KOPT-K1 (cell line): ENCODE measurements around the gene HTR1D.
"Not testable (repeated sequence)": the region's sequence is repeated elsewhere in the genome, so short reads cannot be mapped to it uniquely, and the experiment has no call there.

ENCODE experiments used
- H3K27ac ChIP-seq: fragments of 200-600 bp; sonication (generic); 2 replicates; pipeline ENCODE4 v1.5.1; 2016; ENCODE audit warnings: antibody characterized with exemption, mild to moderate bottlenecking, low read depth, low read length; ENCODE audit not compliant: poor library complexity, severe bottlenecking
- H3K36me3 ChIP-seq: fragments of 200-600 bp; sonication (generic); 2 replicates; pipeline ENCODE4 v1.5.1; 2017; ENCODE audit warnings: antibody characterized with exemption, mild to moderate bottlenecking, low read length, moderate library complexity; ENCODE audit not compliant: insufficient read depth
- H3K9me3 ChIP-seq: fragments of 200-600 bp; sonication (generic); 2 replicates; pipeline ENCODE4 v1.5.1; 2017; ENCODE audit warnings: antibody characterized with exemption, low read length, mild to moderate bottlenecking; ENCODE audit not compliant: insufficient read depth, poor library complexity, severe bottlenecking

HTR1D gene, protein sequence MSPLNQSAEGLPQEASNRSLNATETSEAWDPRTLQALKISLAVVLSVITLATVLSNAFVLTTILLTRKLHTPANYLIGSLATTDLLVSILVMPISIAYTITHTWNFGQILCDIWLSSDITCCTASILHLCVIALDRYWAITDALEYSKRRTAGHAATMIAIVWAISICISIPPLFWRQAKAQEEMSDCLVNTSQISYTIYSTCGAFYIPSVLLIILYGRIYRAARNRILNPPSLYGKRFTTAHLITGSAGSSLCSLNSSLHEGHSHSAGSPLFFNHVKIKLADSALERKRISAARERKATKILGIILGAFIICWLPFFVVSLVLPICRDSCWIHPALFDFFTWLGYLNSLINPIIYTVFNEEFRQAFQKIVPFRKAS

DNA sequence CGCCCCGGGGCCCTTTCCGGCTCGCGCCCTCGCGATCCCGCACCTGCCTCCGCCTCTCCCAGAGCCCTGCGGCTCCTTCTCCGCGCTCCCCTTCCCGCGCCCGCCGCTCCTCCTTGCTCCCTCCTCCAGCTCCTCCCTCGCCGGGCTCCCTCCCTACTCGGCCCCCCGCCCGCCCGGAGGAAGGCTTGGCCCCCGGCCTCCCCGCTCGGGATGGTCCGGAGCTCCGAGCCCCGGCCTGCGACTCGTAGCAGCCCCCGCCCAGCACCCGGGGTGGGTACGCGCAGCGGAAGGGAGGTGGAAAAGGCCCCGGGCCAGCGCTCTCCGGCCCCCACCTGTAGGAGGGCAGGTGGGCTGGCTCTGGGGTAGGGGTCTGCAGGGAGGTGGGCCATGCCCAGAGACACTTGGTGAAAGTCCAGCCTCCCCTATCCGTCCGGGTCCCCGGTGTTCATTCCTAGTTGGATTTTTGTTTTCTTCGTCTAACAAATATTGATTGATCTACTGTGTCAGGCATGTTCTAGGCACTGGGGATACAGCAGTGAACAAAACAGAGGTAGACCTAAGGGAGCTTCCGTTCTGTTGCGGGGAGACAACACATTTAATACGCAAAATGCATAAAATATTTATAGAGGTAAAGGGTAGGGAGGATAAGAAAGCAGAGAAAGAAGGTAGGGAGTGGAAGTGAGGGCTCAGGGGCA lies at the start of gene HTR1D:
Gene HTR1D, minus strand, starts transcription at position 82 of the 695 bp plus-strand sequence. CDS start 23,283 bp downstream, outside the sequence.
- no peak within 1 kb of the TSS for H3K27ac ChIP-seq
- H3K36me3 ChIP-seq, result no peaks in the 10 kb centered on the region
- no peaks in the 10 kb centered on the region for H3K9me3 ChIP-seq

DNA sequence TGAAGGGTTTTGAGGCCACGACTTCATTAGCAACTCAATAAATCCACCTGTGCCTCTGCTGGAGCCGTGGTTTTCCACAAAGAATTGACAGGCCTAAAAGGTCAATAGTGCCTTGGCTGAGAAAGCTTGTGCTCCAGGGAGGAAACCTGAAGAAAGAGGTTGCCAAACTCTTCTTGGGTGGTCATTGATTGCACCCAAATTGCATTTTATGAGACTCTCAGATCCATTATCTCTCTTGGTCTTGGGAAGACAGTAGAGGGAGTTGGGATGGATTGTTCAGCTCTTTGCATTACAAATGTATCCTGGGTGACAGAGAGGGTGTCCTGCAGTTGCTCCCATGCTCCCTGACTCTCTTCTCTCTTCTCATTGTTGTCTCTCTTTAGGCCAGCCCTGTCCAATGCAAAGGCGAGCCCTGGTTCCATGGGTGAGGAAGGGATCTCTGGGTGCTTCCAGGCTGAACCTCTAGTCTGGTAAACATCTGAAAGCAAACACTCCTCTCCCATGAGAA lies 46.1 kb upstream of the HTR1D start:
- Histone ChIP-seq H3K9me3 (no peaks in the 10 kb centered on the region), H3K27ac (no peak overlapping the region), H3K36me3 (no peaks in the 10 kb centered on the region)

DNA sequence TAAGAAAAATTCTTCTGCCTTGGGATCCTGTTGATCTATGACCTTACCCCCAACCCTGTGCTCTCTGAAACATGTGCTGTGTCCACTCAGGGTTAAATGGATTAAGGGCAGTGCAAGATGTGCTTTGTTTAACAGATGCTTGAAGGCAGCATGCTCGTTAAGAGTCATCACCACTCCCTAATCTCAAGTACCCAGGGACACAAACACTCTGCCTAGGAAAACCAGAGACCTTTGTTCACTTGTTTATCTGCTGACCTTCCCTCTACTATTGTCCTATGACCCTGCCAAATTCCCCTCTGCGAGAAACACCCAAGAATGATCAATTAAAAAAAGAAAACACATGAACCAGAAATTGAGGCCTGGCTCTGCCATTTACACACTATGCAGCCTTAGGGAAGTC lies 40.8 kb upstream of the HTR1D start:
- not testable (repeated sequence) for H3K9me3 ChIP-seq, H3K36me3 ChIP-seq, H3K27ac ChIP-seq

DNA sequence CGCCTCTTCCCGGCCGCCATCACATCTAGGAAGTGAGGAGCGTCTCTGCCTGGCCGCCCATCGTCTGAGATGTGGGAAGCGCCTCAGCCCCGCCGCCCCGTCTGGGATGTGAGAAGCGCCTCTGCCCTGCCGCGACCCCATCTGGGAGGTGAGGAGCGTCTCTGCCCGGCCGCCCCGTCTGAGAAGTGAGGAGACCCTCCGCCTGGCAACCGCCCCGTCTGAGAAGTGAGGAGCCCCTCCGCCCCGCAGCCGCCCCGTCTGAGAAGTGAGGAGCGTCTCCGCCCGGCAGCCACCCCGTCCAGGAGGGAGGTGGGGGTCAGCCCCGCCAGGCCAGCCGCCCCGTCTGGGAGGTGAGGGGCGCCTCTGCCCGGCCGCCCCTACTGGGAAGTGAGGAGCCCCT lies 40.1 kb upstream of the HTR1D start:
- not testable (repeated sequence) for H3K9me3 ChIP-seq, H3K36me3 ChIP-seq, H3K27ac ChIP-seq

DNA sequence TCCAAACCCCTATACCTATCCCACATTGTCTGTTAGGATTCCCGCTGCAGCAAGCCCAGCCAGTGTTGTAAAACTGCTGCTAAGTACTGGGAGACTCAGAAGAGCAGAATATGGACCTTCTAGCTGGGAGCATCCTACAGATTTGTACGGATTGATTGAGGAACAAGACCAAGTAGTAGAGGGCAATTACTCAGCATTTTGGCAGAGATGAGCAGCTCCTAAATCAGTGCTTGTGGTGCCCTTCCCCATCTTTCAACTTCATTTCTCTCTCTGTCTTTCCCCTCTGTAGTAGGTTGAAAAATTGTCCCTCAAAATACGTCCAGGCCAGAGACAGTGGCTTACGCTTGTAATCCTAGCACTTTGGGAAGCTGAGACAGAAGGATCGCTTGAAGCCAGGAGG lies 37.3 kb upstream of the HTR1D start:
- Histone ChIP-seq H3K27ac (no peak overlapping the region), H3K9me3 (peaks cover 7% of the 10 kb centered on the region), H3K36me3 (no peaks in the 10 kb centered on the region)

DNA sequence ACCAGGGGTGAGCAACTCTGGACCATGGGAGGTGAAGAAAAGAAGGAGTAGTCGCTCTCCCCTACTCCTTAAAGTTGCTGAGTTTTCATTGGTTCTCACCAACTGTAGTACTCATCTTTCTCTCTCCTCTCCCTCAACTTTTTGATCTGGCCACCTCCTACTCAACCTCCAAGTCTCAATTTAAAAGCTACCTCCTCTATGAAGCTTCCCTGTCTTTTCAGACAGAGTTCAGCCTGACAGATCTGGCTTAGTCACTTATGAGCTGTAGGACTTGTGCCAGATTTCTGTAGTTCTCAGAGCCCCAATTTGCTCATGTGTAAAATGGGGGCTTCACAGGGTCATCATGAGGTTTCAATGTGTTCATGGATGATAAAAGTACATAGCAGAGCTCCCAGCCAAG lies 34.5 kb upstream of the HTR1D start:
- peaks cover 7% of the 10 kb centered on the region for H3K9me3 ChIP-seq
- no peaks in the 10 kb centered on the region for H3K36me3 ChIP-seq
- H3K27ac ChIP-seq, result no peak overlapping the region

DNA sequence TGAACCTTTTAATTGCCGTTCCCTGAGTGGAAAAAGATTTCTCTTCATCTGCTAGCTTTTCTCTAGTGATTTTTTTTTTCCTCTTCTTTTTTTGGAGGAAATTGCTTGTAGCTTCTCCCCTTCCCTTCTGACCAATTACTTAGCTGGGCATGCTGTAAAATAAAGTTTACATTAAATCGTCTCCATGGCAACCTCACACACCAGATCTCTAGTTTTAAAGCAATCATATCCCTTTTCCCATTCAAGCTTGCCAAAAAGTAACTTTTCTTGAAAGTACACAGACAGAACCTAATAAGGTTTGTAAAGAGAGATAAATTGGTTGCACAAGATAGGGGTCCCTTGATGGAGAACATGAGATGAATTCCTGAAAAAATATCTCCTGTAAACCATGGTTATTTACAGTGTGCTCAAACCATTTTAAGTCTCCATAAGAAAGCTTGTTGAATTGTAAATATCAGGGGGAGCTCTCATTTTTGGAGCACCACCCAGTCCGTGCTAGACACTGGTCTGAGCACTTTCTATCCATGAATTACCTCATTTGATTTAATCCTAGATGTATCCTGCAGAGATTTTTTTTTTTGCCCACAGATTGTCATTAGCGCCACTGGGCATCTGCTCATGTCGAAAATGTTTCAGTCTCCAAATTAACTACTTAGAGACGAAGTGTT lies 32.6 kb upstream of the HTR1D start:
- no peaks in the 10 kb centered on the region for H3K36me3 ChIP-seq
- no peak overlapping the region for H3K27ac ChIP-seq
- no peaks in the 10 kb centered on the region for H3K9me3 ChIP-seq

DNA sequence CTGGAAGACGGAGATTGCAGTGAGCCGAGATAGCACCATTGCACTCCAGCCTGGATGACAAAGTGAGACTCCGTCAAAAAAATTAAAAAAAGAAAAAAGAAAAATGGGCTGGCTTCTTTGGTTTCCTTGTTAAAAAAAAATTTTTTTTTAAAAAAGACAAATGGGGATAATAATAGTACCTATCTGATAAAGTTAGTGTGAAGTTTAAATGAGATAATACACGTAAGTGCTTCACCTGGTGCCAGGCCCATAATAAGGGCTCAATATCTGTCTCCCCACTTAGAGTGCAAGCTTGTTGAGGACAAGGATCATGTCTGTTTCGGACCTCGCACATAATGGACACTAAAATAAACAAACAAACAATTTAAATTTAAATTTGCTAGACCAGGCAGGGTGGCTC lies 30.0 kb upstream of the HTR1D start:
- no peak overlapping the region for H3K27ac ChIP-seq
- no peaks in the 10 kb centered on the region for H3K9me3 ChIP-seq
- H3K36me3 ChIP-seq, result no peaks in the 10 kb centered on the region

DNA sequence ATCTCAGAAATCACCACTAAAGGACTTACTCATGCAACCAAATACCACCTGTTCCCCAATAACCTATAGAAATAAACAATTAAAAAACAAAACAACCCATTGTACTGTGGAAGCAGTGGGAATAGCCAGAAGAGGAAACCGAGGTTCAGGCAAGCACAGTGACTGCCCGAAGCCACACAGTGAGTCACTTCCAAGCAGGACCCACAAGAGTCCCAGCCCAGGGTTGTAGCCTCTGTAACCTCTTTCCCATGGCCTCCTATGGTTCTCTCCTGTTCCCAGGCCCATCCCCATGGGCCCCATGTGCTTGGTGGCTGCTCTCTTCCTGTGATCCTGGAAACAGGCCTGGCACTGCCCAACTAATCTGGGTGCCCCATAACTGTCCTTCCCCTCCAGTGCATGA lies 29.0 kb upstream of the HTR1D start:
- Histone ChIP-seq H3K9me3 (no peaks in the 10 kb centered on the region), H3K27ac (no peak overlapping the region), H3K36me3 (no peaks in the 10 kb centered on the region)

DNA sequence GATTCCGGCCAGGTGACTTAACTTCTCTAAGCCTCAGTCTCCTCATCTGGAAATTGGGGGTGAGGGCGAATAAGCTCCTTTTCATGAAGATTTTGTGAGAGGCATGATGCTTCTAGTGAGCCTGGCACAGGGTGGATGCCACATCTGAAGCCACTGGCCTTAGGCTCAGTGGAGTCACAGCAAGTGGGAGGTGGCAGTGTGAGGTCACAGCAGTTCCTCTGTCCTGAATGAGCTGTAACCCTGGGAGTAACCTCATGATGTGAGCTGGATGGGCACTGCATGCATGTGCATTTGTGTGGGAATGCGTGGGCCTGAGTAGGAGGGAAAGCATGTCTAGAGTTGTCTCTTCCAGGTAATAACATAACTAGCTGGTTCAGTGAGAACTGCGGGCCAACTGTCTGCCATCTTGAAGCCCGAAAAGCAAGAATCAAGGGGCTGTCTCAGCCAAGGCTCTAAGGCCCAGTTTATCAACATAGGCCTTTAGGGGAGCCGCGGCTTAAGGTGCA lies 27.0 kb upstream of the HTR1D start:
- Histone ChIP-seq H3K9me3 (no peaks in the 10 kb centered on the region), H3K27ac (no peak overlapping the region), H3K36me3 (no peaks in the 10 kb centered on the region)

DNA sequence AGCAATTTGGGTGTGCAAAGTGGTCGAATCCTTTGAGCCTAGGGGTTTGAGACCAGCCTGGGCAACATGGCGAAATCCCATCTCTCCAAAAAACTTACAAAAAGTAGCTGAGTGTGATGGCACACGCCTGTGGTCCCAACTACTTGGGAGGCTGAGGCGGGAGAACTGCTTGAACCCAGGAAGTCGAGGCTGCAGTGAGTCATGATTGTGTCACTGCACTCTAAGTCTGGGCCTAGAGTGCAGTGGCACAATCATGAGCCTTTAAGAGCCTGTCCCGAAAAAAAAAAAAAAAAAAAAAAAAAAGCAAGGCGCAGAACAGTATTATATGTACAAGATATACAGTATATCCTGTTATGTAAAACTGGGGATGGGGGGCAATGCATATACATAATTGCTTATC lies 25.1 kb upstream of the HTR1D start:
- Histone ChIP-seq H3K9me3 (no peaks in the 10 kb centered on the region), H3K27ac (no peak overlapping the region)

DNA sequence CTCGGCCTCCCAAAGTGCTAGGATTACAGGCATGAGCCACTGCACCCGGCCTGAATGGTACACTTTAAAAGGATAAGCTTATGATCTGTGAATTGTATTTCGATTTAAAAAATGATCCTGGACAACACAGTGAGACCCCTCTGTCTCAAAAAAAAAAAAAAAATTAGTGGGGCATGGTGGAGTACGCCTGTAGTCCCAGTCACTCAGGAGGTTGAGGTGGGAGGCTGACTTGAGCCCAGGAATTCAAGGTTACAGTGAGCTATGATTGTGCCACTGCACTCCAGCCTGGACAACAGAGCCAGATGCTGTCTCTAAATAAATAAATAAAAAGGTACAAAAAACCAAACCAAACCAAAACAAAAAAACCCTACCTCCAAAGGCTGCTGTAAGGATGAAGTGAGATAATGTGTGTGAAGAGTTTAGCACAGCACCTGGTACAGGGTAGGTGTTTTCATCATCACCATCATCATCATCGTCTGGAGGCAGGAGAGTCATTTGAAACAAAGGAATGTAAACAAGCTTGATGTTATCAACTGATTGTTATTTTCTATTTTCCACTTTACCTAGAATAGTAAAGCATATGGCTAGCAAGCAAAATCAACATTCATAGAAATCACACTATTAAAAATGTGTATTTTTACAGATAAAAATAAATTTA lies 22.5 kb upstream of the HTR1D start:
- no peak overlapping the region for H3K27ac ChIP-seq
- no peaks in the 10 kb centered on the region for H3K36me3 ChIP-seq

More for the DNA sequence above, 25.1 kb upstream of the HTR1D start:
- H3K36me3 ChIP-seq, result no peaks in the 10 kb centered on the region

DNA sequence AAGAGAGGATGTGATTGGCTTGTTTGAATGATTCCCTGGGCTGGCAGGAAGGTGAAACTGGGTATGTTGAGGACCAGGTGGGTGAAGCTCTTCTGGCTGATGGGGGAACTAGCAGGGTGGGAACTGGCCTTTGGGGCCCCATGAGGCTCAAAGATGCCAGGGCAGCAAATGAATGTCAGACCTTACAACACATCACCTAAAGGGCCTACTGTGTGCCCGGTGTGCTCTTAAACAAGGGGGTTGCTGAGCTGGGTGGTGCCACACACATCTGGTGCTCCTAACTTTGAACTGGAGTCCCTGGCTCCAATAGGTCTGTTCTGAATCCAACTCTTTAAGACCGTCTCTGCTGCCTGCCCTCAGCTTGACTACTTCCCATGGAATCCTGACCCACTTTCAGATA lies 21.3 kb upstream of the HTR1D start:
- H3K36me3 ChIP-seq, result no peaks in the 10 kb centered on the region
- H3K9me3 ChIP-seq, result no peaks in the 10 kb centered on the region

More for the DNA sequence above, 22.5 kb upstream of the HTR1D start:
- H3K9me3 ChIP-seq, result no peaks in the 10 kb centered on the region

DNA sequence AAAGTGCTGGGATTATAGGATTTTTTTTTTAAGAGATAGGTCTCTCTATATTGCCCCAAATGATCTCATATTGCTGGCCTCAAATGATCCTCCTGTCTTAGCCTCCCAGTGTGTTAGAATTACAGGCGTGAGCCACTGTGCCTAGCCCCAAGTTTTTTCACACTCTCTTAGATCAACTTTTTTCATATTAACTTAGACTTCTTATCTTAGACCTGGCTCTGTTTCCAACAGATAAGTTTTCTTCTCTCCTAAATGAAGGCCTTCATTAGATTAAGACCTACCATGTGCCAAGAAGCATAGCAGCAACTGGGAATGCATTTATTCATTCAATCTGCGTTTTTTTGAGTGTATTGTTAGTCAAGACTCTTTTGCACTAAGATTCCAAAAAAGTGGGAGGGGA lies 20.2 kb upstream of the HTR1D start:
- Histone ChIP-seq H3K36me3 (no peaks in the 10 kb centered on the region), H3K27ac (no peak overlapping the region), H3K9me3 (no peaks in the 10 kb centered on the region)

More for the DNA sequence above, 21.3 kb upstream of the HTR1D start:
- H3K27ac ChIP-seq, result no peak overlapping the region

DNA sequence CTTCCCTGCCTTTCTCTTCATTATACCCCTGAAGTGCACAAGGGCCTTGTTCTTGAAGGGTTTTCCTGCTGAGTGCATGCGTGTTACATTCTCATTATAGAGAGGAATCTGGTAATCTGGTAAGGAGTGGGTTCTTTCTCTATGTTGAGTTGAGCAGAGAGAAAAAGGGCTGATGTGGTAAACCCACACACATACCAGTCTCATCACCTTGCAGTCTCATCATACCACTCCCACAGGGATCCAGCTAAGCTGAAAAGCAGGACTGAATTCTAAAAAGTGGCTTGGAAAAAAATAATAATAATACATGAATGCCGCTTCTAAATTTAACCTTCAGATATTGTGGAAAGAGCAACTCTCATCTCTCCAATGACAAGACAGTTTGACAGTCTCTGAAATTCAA lies 10.5 kb upstream of the HTR1D start:
- no peaks in the 10 kb centered on the region for H3K36me3 ChIP-seq
- H3K9me3 ChIP-seq, result peaks cover 5% of the 10 kb centered on the region
- H3K27ac ChIP-seq, result no peak overlapping the region
